Endodermal cell (in vitro differentiated cells): ENCODE measurements around the gene DROSHA. TPM values are rescaled to one million over a fixed set of nuclear protein-coding genes. Genes with fewer than 3 reads are reported as not detected.

Experiments
- DNase-seq: peaks from one replicate; pipeline ENCODE4 v3.0.0-alpha.2; 2017
- H3K27ac ChIP-seq: 2 replicates; pipeline ENCODE4 v1.5.1; 2013; ENCODE audit warnings: mild to moderate bottlenecking, low read depth, low read length, moderate library complexity
- H3K27me3 ChIP-seq: 2 replicates; pipeline ENCODE4 v1.6.1; 2013; ENCODE audit warnings: mild to moderate bottlenecking, low read length, moderate library complexity; ENCODE audit not compliant: insufficient read depth, control insufficient read depth, poor library complexity, severe bottlenecking
- H3K36me3 ChIP-seq: 2 replicates; pipeline ENCODE4 v1.7.0; 2013; ENCODE audit warnings: mild to moderate bottlenecking, low read length, moderate library complexity; ENCODE audit not compliant: control insufficient read depth, insufficient read depth
- H3K4me1 ChIP-seq: one replicate; pipeline ENCODE4 v1.7.0; 2013; ENCODE audit warnings: low read length; ENCODE audit not compliant: control insufficient read depth, insufficient read depth
- H3K4me3 ChIP-seq: 2 replicates; pipeline ENCODE4 v1.5.1; 2013; ENCODE audit warnings: mild to moderate bottlenecking, low read length, moderate library complexity
- H3K9ac ChIP-seq: 2 replicates; pipeline ENCODE4 v1.6.1; 2013; ENCODE audit warnings: mild to moderate bottlenecking, low read length, moderate library complexity; ENCODE audit not compliant: poor library complexity, severe bottlenecking; ENCODE audit errors: extremely low read depth
- H3K9me3 ChIP-seq: 2 replicates; pipeline ENCODE4 v1.6.1; 2013; ENCODE audit warnings: mild to moderate bottlenecking, low read length, moderate library complexity; ENCODE audit not compliant: control insufficient read depth
- H3K27ac Mint-ChIP-seq: 2 replicates; pipeline ENCODE4 v1.8.0; 2020; ENCODE audit warnings: mixed read lengths
- H3K27me3 Mint-ChIP-seq: 2 replicates; pipeline ENCODE4 v1.8.0; 2021; ENCODE audit warnings: mild to moderate bottlenecking, mixed read lengths; ENCODE audit not compliant: insufficient read depth
- H3K36me3 Mint-ChIP-seq: 2 replicates; pipeline ENCODE4 v1.8.0; 2020; ENCODE audit warnings: low read depth, mixed read lengths
- H3K4me1 Mint-ChIP-seq: 2 replicates; pipeline ENCODE4 v1.8.0; 2020; ENCODE audit warnings: mixed read lengths
- H3K4me3 Mint-ChIP-seq: 2 replicates; pipeline ENCODE4 v1.8.0; 2020; ENCODE audit warnings: mild to moderate bottlenecking, moderate library complexity, mixed read lengths
- H3K9me3 Mint-ChIP-seq: 2 replicates; pipeline ENCODE4 v1.8.0; 2020; ENCODE audit warnings: mild to moderate bottlenecking, mixed read lengths
- CTCF ChIP-seq: fragments of 200-600 bp; sonication (generic); conservative IDR thresholded peaks from 2 replicates; pipeline ENCODE4 v1.5.0; 2021; ENCODE audit warnings: antibody characterized with exemption, mild to moderate bottlenecking
- WGBS, 2 experiments: methylation state at CpG; one replicate each; pipeline versions ENCODE4 v1.1.5 to v1.1.7; 2013; ENCODE audit warnings: missing lambda C conversion rate in 2 of 2, mixed read lengths in 1 of 2; ENCODE audit not compliant: insufficient coverage in 1 of 2, insufficient read length in 1 of 2; 5-methylcytosine and 5-hydroxymethylcytosine counted together
- total RNA-seq, 2 donors: library from RNA; stranded (reverse); fragmentation: NEBNext Ultra II Directional in 1 of 2; extraction: Animal tissue kit (Norgen Biotek cat#: 25700) in 1 of 2; gene quantifications; 2 replicates in 1 of 2; 3 replicates in 1 of 2; pipeline ENCODE4 v1.2.1, GENCODE V29; 2021

Gene DROSHA
- total RNA-seq, 2 donors from 2014 or later, result 116 to 132 TPM

DNA sequence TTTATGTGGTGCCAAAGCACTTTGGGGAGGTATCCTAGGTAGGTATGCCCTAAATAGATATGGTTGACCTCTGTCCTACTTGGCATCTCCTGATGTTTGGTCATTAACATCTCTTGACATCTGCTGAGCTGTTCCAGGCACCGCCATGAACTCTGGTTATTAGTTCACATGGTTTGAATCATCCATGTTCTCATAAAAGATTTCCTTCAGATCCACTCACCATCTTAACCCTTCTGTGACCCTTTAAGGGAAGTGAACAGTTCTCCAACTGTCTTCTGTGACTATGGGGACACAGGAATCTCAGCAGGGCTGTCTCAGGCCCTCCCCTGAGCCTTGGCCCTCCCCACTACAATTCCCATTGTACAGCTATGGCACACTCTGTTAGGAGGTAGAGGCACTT, 170.7 kb downstream of the DROSHA start:
- TF ChIP-seq CTCF, result no peak
- Mint-ChIP-seq H3K4me3 (no peak overlapping the region), H3K27me3 (no peaks in the 10 kb centered on the region), H3K27ac (no peak overlapping the region), H3K36me3 (no peaks in the 10 kb centered on the region), H3K4me1 (no peaks in the 10 kb centered on the region), H3K9me3 (peaks cover 3% of the 10 kb centered on the region)
- DNase-seq, result no peak
- Histone ChIP-seq H3K27me3 (no peaks in the 10 kb centered on the region), H3K4me1 (no peaks in the 10 kb centered on the region), H3K36me3 (no peaks in the 10 kb centered on the region), H3K9me3 (peaks cover 6% of the 10 kb centered on the region), H3K9ac (no peak overlapping the region), H3K4me3 (no peak overlapping the region), H3K27ac (no peak overlapping the region)
- WGBS, 2 experiments, result 91 to 100% methylated on average over 1 of the region's 1 CpG

DNA sequence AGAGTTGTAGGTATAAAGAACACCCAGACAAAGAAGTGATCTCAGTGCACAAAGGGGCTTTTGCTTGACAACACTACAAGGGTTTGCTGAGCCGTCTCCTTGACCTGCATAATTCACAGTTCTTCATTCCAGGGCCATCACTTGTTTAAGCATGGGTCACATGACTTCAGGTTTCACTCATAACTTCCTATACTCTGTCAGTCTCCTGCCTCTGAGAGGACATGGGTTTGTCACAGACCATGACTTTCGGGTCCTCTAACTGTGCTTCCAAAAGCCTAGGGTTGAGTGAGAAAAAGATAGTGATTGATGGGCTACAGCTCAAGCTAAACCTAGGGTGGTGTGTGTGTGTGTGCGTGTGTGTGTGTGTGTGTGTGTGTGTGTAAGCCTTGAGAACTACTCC, 172.1 kb downstream of the DROSHA start:
- H3K9me3 Mint-ChIP-seq, result peaks cover 6% of the 10 kb centered on the region
- no peak overlapping the region for H3K4me3 Mint-ChIP-seq
- no peak overlapping the region for H3K4me3 ChIP-seq
- H3K27ac ChIP-seq, result no peak overlapping the region
- peaks cover 15% of the 10 kb centered on the region for H3K9me3 ChIP-seq
- H3K36me3 Mint-ChIP-seq, result no peaks in the 10 kb centered on the region
- TF ChIP-seq CTCF, result no peak
- no peaks in the 10 kb centered on the region for H3K4me1 ChIP-seq
- no peaks in the 10 kb centered on the region for H3K27me3 Mint-ChIP-seq
- H3K4me1 Mint-ChIP-seq, result no peaks in the 10 kb centered on the region
- no peaks in the 10 kb centered on the region for H3K36me3 ChIP-seq
- WGBS, 2 experiments, result 90 to 100% methylated on average over 1 to 2 of the region's 3 CpGs
- no peak overlapping the region for H3K9ac ChIP-seq
- DNase-seq, result no peak
- no peaks in the 10 kb centered on the region for H3K27me3 ChIP-seq
- H3K27ac Mint-ChIP-seq, result no peak overlapping the region

DNA sequence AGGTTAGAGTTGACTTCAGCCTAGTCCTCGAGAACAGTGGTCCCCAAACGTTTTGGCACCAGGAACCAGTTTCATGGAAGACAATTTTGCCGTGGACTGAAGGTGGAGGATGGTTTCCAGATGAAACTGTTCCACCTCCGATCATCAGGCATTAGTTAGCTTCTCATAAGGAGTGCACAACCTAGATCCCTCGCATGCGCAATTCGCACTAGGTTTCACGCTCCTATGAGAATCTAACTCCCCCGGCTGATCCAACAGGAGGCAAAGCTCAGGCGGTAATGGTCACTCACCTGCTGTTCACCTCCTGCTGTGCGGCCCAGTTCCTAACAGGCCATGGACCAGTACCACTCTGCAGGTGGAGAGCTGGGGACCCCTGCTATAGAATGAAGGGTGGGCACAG, 174.9 kb downstream of the DROSHA start:
- Mint-ChIP-seq H3K4me3 (no peak overlapping the region), H3K27ac (no peak overlapping the region), H3K36me3 (no peaks in the 10 kb centered on the region), H3K27me3 (no peaks in the 10 kb centered on the region), H3K4me1 (peaks cover 15% of the 10 kb centered on the region), H3K9me3 (peaks cover 6% of the 10 kb centered on the region)
- H3K4me1 ChIP-seq, result peaks cover 6% of the 10 kb centered on the region
- no peaks in the 10 kb centered on the region for H3K36me3 ChIP-seq
- peaks cover 10% of the 10 kb centered on the region for H3K9me3 ChIP-seq
- no peak for TF ChIP-seq CTCF
- no peak overlapping the region for H3K27ac ChIP-seq
- no peaks in the 10 kb centered on the region for H3K27me3 ChIP-seq
- no peak overlapping the region for H3K4me3 ChIP-seq
- DNase-seq, result no peak
- 91 to 95% methylated on average over 7 to 11 of the region's 11 CpGs for WGBS, 2 experiments
- H3K9ac ChIP-seq, result no peak overlapping the region
